Thoracic aorta (tissue), 2 donors: ENCODE measurements around the gene PJVK. TPM values are rescaled to one million over a fixed set of nuclear protein-coding genes. Genes with fewer than 3 reads are reported as not detected.
"Not testable (repeated sequence)": the region's sequence is repeated elsewhere in the genome, so short reads cannot be mapped to it uniquely, and the experiment has no call there.

Experiments used
- ATAC-seq: fragments of 150-250 bp; one replicate; pipeline ENCODE4 v1.8.0; 2017; ENCODE audit warnings: low read depth; ENCODE audit not compliant: insufficient number of reproducible peaks, low FRiP score
- DNase-seq: peaks from one replicate; pipeline ENCODE4 v3.0.0-alpha.2; 2020; ENCODE audit warnings: low spot score
- H3K27ac ChIP-seq, 2 donors: fragments of 200-600 bp; sonication (generic); 1 replicate in 1 of 2; 2 replicates in 1 of 2; pipeline ENCODE4 v1.5.1; 2016; ENCODE audit warnings: mild to moderate bottlenecking in 2 of 2, moderate library complexity in 2 of 2
- H3K27me3 ChIP-seq: fragments of 200-600 bp; sonication (generic); replicated peaks from 2 replicates; pipeline ENCODE4 v1.6.0; 2016; ENCODE audit warnings: mild to moderate bottlenecking; ENCODE audit not compliant: insufficient read depth
- H3K36me3 ChIP-seq: fragments of 200-600 bp; sonication (generic); one replicate; pipeline ENCODE4 v1.5.1; 2016
- H3K4me1 ChIP-seq, 2 donors: fragments of 200-600 bp; sonication (generic); 1 replicate in 1 of 2; 2 replicates in 1 of 2; pipeline versions ENCODE4 v1.5.1 to v1.6.0; 2016; ENCODE audit warnings: low read depth in 2 of 2, mild to moderate bottlenecking in 1 of 2; ENCODE audit not compliant: control insufficient read depth in 1 of 2
- H3K4me3 ChIP-seq: fragments of 200-600 bp; sonication (generic); 2 replicates; pipeline ENCODE4 v1.5.1; 2016; ENCODE audit warnings: mild to moderate bottlenecking
- H3K9me3 ChIP-seq: fragments of 200-600 bp; sonication (generic); 2 replicates; pipeline ENCODE4 v1.5.1; 2016
- total RNA-seq, 2 donors: library from RNA; depleted of rRNA; stranded (reverse); fragments of >200 nt; gene quantifications; one replicate each; pipeline versions ENCODE4 v1.1.0 to v1.2.3, GENCODE V29; 2016
- TF ChIP-seq, protein P1 (sequence below): fragments of 200-600 bp; sonication (generic); IDR thresholded peaks from one replicate; pipeline ENCODE4 v1.5.1; 2019; ENCODE audit warnings: antibody characterized with exemption

The PJVK gene
- total RNA-seq, 2 donors from 2014 or later: 1.8 TPM

DNA sequence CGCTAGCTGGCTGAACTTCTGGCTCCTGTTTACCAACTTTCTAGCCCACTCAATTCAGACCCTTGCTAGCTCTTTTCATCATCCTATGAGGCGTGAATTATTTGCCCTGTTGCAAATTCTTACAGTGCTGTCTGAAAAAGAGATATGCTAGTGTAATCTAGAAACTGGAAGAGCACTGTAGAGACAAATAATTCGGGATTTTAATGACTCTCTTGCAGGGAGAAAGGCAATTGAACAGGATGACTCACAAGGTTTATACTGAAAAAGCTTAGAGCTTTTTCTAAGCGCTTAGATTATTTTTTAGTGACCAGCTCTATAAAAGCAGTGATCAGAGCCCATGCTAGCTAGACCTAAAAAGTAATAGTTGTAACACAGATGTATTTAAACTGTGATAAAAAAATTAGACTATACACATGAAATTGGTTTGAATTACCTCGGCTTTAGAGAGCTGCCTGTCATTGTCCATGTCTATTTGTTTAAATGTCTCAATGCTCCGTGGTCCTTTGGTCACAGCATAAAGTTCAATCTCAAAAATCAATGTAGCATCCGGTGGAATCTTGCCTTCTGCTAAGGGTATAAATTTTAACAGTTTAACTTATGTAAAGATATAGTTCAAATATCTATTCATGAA is 18.2 kb downstream of the PJVK start:
- DNase-seq (no peak), ATAC-seq (no peak)
- H3K9me3 ChIP-seq: no peaks in the 10 kb centered on the region
- H3K27me3 ChIP-seq: no peaks in the 10 kb centered on the region
- H3K36me3 ChIP-seq: peaks cover 4% of the 10 kb centered on the region
- TF ChIP-seq, protein P1, sequence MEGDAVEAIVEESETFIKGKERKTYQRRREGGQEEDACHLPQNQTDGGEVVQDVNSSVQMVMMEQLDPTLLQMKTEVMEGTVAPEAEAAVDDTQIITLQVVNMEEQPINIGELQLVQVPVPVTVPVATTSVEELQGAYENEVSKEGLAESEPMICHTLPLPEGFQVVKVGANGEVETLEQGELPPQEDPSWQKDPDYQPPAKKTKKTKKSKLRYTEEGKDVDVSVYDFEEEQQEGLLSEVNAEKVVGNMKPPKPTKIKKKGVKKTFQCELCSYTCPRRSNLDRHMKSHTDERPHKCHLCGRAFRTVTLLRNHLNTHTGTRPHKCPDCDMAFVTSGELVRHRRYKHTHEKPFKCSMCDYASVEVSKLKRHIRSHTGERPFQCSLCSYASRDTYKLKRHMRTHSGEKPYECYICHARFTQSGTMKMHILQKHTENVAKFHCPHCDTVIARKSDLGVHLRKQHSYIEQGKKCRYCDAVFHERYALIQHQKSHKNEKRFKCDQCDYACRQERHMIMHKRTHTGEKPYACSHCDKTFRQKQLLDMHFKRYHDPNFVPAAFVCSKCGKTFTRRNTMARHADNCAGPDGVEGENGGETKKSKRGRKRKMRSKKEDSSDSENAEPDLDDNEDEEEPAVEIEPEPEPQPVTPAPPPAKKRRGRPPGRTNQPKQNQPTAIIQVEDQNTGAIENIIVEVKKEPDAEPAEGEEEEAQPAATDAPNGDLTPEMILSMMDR: no peak
- peaks cover 0 to 5% of the 10 kb centered on the region in 2 donors for H3K4me1 ChIP-seq
- no peak overlapping the region for H3K4me3 ChIP-seq
- H3K27ac ChIP-seq: no peak overlapping the region

DNA sequence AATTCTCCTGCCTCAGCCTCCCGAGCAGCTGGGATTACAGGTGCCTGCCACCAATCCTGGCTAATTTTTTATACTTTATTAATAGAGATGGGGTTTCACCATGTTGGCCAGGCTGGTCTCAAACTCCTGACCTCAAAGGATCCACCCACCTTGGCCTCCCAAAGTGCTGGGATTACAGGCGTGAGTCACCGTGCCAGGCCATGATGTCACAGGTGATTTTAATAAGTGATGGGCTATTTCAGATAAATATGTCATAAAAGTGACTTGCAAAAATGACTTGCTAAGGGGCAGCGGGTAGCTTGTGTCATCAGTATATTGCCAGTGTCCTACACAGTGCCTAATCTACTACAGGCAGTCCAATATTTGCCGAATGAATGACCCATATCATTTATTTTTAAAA is 20.1 kb downstream of the PJVK start:
- H3K9me3 ChIP-seq, ATAC-seq, H3K27me3 ChIP-seq, H3K27ac ChIP-seq, DNase-seq, H3K4me1 ChIP-seq, H3K4me3 ChIP-seq, H3K36me3 ChIP-seq: not testable (repeated sequence)

DNA sequence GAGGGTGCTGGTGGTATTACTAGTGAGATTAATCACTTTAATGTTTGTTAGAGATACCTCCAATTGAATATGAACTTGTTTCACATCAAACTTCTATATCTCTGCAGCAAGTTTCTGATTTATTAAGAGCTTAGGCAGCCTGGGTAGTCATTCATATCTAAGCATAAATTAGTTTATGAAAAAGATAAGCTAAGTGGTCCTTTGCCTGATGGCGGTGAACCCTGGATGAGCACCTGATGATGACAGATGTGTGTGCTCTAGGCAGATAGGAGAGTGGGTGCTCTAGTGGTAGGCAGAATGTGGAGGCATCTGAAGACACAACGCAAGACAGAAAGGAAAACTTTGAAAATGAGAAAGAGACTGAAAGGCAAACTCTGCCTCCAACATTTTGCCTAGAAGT is 22.2 kb downstream of the PJVK start:
- H3K36me3 ChIP-seq: peaks cover 4% of the 10 kb centered on the region
- H3K27ac ChIP-seq: no peak overlapping the region
- H3K27me3 ChIP-seq: no peaks in the 10 kb centered on the region
- TF ChIP-seq, protein P1: no peak
- H3K9me3 ChIP-seq: no peaks in the 10 kb centered on the region
- ATAC-seq (no peak), DNase-seq (no peak)
- peaks cover 13 to 18% of the 10 kb centered on the region in 2 donors for H3K4me1 ChIP-seq
- no peak overlapping the region for H3K4me3 ChIP-seq

DNA sequence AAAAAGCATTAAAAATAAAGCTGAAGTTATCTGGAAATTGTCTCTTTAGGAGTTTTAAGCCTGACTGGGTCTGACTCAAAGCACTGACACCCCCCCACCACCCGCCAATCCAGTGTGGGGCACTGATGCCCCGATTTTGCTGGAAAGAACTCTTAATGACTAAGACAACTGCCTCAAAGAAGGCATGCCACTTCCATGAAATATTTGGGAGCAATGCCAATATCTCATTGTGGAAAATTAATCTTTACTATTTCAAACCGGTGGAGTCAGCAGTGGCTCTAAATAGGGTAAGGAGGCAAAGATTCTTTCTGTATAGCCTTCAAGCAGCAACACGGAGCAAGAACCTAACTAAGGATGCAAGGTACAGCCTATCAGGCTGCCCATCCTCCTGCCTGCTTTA is 22.8 kb downstream of the PJVK start:
- peaks cover 13 to 18% of the 10 kb centered on the region in 2 donors for H3K4me1 ChIP-seq
- peaks cover 3% of the 10 kb centered on the region for H3K36me3 ChIP-seq
- no peak overlapping the region for H3K27ac ChIP-seq
- H3K27me3 ChIP-seq: no peaks in the 10 kb centered on the region
- DNase-seq: no peak
- H3K9me3 ChIP-seq: no peaks in the 10 kb centered on the region
- no peak overlapping the region for H3K4me3 ChIP-seq
- ATAC-seq: no peak
- TF ChIP-seq, protein P1: no peak

DNA sequence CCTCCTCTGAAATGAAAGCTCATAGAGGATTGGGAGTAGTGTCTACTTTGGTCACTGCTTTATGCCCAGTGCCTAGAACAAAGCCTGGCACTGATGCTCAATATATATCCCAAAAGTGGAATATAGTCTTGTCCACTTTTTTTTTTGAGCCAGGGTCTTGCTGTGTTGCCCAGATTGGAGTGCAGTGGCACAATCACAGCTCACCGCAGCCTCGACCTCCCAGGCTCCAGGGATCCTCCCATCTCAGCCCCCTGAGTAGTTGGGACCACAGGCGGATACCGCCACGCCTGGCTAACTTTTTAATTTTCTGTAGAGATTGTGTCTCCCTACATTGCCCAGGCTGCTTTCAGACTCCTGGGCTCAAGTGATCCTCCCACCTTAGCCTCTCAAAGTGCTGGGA is 23.4 kb downstream of the PJVK start:
- no peak for DNase-seq
- H3K4me1 ChIP-seq: peaks cover 16 to 24% of the 10 kb centered on the region in 2 donors
- H3K4me3 ChIP-seq: no peak overlapping the region
- no peak overlapping the region for H3K27ac ChIP-seq
- no peak for ATAC-seq
- no peaks in the 10 kb centered on the region for H3K9me3 ChIP-seq
- TF ChIP-seq, protein P1: no peak
- H3K27me3 ChIP-seq: no peaks in the 10 kb centered on the region
- no peaks in the 10 kb centered on the region for H3K36me3 ChIP-seq

DNA sequence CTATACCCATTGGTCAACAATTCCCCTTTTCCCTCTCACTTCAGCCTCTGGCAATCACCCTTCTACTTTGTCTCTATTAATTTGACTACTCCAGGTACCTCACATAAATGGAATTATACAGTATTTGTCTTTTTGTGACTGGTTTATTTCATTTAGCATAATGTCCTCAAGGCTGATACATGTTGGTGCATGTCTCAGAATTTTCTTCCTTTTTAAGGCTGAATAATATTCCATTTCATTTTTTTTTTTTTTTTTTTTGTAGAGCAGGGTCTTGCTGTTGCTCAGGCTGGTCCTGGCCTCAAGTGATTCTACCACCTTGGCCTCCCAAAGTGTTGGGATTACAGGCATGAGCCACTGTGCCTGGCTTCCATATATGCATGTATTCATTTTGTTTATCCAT is 25.3 kb downstream of the PJVK start:
- Histone ChIP-seq H3K9me3 (no peaks in the 10 kb centered on the region), H3K27me3 (no peaks in the 10 kb centered on the region), H3K36me3 (no peaks in the 10 kb centered on the region), H3K4me1 (peaks cover 19 to 31% of the 10 kb centered on the region in 2 donors), H3K27ac (no peak overlapping the region), H3K4me3 (no peak overlapping the region)
- ATAC-seq (no peak), DNase-seq (no peak)
- TF ChIP-seq, protein P1: no peak
